GM19397 (cell line): Measurements from ENCODE around the gene CACNA1S.

Experiments
- ATAC-seq: cut with Tn5 transposase; IDR thresholded peaks from one replicate; pipeline ENCODE4 v1.9.1; 2021; ENCODE audit warnings: mild to moderate bottlenecking, moderate library complexity; ENCODE audit not compliant: unreplicated experiment

Gene CACNA1S

GRCh38 chr1:201066986-201067385, 45.2 kb downstream of the CACNA1S start:
- no peak for ATAC-seq

- ATAC-seq, result no peak
These were observed 46.5 kb downstream of the CACNA1S start for GRCh38 chr1:201065686-201066085.

- ATAC-seq, result no peak
These were observed 47.4 kb downstream of the CACNA1S start for GRCh38 chr1:201064806-201065205.

GRCh38 chr1:201063145-201063544, 49.1 kb downstream of the CACNA1S start:
- ATAC-seq, result no peak

GRCh38 chr1:201062511-201063091, 49.6 kb downstream of the CACNA1S start:
- ATAC-seq, result no peak

GRCh38 chr1:201061886-201062285, 50.3 kb downstream of the CACNA1S start:
- ATAC-seq, result no peak

- no peak for ATAC-seq
These were observed 51.2 kb downstream of the CACNA1S start for GRCh38 chr1:201061049-201061448.

GRCh38 chr1:201060586-201060985, 51.6 kb downstream of the CACNA1S start:
- no peak for ATAC-seq

- no peak for ATAC-seq
These were observed 52.2 kb downstream of the CACNA1S start for GRCh38 chr1:201059871-201060555.

- no peak for ATAC-seq
These were observed 52.8 kb downstream of the CACNA1S start for GRCh38 chr1:201059401-201059800.

GRCh38 chr1:201054091-201054543, 58.1 kb downstream of the CACNA1S start:
- ATAC-seq, result no peak

- no peak for ATAC-seq
These were observed 58.9 kb downstream of the CACNA1S start for GRCh38 chr1:201053155-201053860.

- ATAC-seq, result no peak
These were observed 60.8 kb downstream of the CACNA1S start for GRCh38 chr1:201051399-201051798.

GRCh38 chr1:201050515-201051277, 61.5 kb downstream of the CACNA1S start:
- no peak for ATAC-seq

- no peak for ATAC-seq
These were observed 62.9 kb downstream of the CACNA1S start for GRCh38 chr1:201049248-201049831.

- ATAC-seq, result no peak
These were observed 63.7 kb downstream of the CACNA1S start for GRCh38 chr1:201048521-201048920.

- no peak for ATAC-seq
These were observed 68.1 kb downstream of the CACNA1S start for GRCh38 chr1:201044119-201044518.

- no peak for ATAC-seq
These were observed 69.3 kb downstream of the CACNA1S start for GRCh38 chr1:201042779-201043461.

GRCh38 chr1:201041011-201041410, 71.2 kb downstream of the CACNA1S start:
- no peak for ATAC-seq

GRCh38 chr1:201039876-201040275, 72.3 kb downstream of the CACNA1S start:
- ATAC-seq, result no peak
